Muscle of back (tissue), 11 donors: ENCODE results near the gene RASD2. TPM values are rescaled to one million over a fixed set of nuclear protein-coding genes. Genes with fewer than 3 reads are reported as not detected.
A peak's percentile ranks its signal among the peaks of the same experiment; 100 is the strongest.

Experiments used
- DNase-seq, 3 donors: peaks; one replicate each; pipeline versions ENCODE4 v3.0.0 to v3.0.0-alpha.2; 2013
- polyA plus RNA-seq, 10 donors: library from polyadenylated mRNA; unstranded; fragments of 120-200 nt; gene quantifications; one replicate each; pipeline ENCODE4 v1.2.1, GENCODE V29; 2013; ENCODE audit not compliant: insufficient read length in 10 of 10

Gene RASD2
- polyA plus RNA-seq, 10 donors = 7.6 to 17.1 (median 15.4) TPM

- peak in 1 of 3 donors; percentile 43 for DNase-seq
Measured at GRCh38 chr22:35580351-35581022, 39.9 kb downstream of the RASD2 start.

- DNase-seq = no peak
Measured at GRCh38 chr22:35581023-35581413, 40.4 kb downstream of the RASD2 start.

GRCh38 chr22:35582218-35582860, 41.7 kb downstream of the RASD2 start:
- DNase-seq = peak in 1 of 3 donors; percentile 44

GRCh38 chr22:35582861-35583670, 42.4 kb downstream of the RASD2 start:
- peak in 2 of 3 donors; percentile 65 to 75 for DNase-seq

GRCh38 chr22:35586771-35587170, 46.1 kb downstream of the RASD2 start:
- DNase-seq = no peak

GRCh38 chr22:35587447-35587870, 46.8 kb downstream of the RASD2 start:
- peak; percentile 61 to 74 (median 66) for DNase-seq

GRCh38 chr22:35587896-35588295, 47.3 kb downstream of the RASD2 start:
- no peak for DNase-seq

- peak in 1 of 3 donors; percentile 51 for DNase-seq
Measured at GRCh38 chr22:35589071-35589755, 48.6 kb downstream of the RASD2 start.

- no peak for DNase-seq
Measured at GRCh38 chr22:35589756-35590093, 49.1 kb downstream of the RASD2 start.

- peak in 2 of 3 donors; percentile 33 to 57 for DNase-seq
Measured at GRCh38 chr22:35590634-35591295, 50.1 kb downstream of the RASD2 start.

GRCh38 chr22:35591714-35592417, 51.2 kb downstream of the RASD2 start:
- no peak for DNase-seq

- DNase-seq = no peak
Measured at GRCh38 chr22:35592418-35592967, 51.9 kb downstream of the RASD2 start.

GRCh38 chr22:35593071-35593890, 52.6 kb downstream of the RASD2 start:
- DNase-seq = no peak

- no peak for DNase-seq
Measured at GRCh38 chr22:35593891-35594470, 53.4 kb downstream of the RASD2 start.

GRCh38 chr22:35594686-35595085, 54.1 kb downstream of the RASD2 start:
- no peak for DNase-seq

- no peak for DNase-seq
Measured at GRCh38 chr22:35596821-35597220, 56.2 kb downstream of the RASD2 start.

- DNase-seq = no peak
Measured at GRCh38 chr22:35597692-35598395, 57.2 kb downstream of the RASD2 start.

GRCh38 chr22:35598396-35598710, 57.7 kb downstream of the RASD2 start:
- no peak for DNase-seq

GRCh38 chr22:35599364-35599763, 58.7 kb downstream of the RASD2 start:
- DNase-seq = no peak
